MM.1S (cell line): ENCODE measurements around the gene ACTRT3.
"Not testable (repeated sequence)": the region's sequence is repeated elsewhere in the genome, so short reads cannot be mapped to it uniquely, and the experiment has no call there.

ENCODE experiments used
- DNase-seq: peaks from one replicate; pipeline ENCODE4 v3.0.0-alpha.2; 2015
- H2AFZ ChIP-seq: fragments of 300-600 bp; sonication (generic); 2 replicates; pipeline ENCODE4 v1.6.0; 2016; ENCODE audit warnings: antibody characterized with exemption, low read length
- H3F3A ChIP-seq: fragments of 300-600 bp; sonication (generic); 2 replicates; pipeline ENCODE4 v1.6.1; 2016; ENCODE audit warnings: mild to moderate bottlenecking, antibody characterized with exemption, low read length, moderate library complexity, mixed read lengths; ENCODE audit not compliant: insufficient read depth
- H3K27ac ChIP-seq: fragments of 300-600 bp; sonication (generic); 2 replicates; pipeline ENCODE4 v1.5.1; 2016; ENCODE audit warnings: mild to moderate bottlenecking, low read length
- H3K27me3 ChIP-seq: fragments of 300-600 bp; sonication (generic); replicated peaks from 2 replicates; pipeline ENCODE4 v1.6.0; 2016; ENCODE audit warnings: low read length; ENCODE audit not compliant: insufficient read depth
- H3K36me3 ChIP-seq: fragments of 300-600 bp; sonication (generic); replicated peaks from 2 replicates; pipeline ENCODE4 v1.6.1; 2016; ENCODE audit warnings: mild to moderate bottlenecking, low read length, mixed read lengths; ENCODE audit not compliant: insufficient read depth
- H3K4me1 ChIP-seq: fragments of 300-600 bp; sonication (generic); 2 replicates; pipeline ENCODE4 v1.6.1; 2016; ENCODE audit warnings: low read length, mixed read lengths
- H3K4me2 ChIP-seq: fragments of 300-600 bp; sonication (generic); 2 replicates; pipeline ENCODE4 v1.6.0; 2016; ENCODE audit warnings: low read depth, low read length
- H3K4me3 ChIP-seq: fragments of 300-600 bp; sonication (generic); 2 replicates; pipeline ENCODE4 v1.5.1; 2016; ENCODE audit warnings: low read length, mixed read lengths
- H3K79me2 ChIP-seq: fragments of 300-600 bp; sonication (generic); 2 replicates; pipeline ENCODE4 v1.6.1; 2016; ENCODE audit warnings: mixed run types, low read length, mixed read lengths
- H3K9ac ChIP-seq: fragments of 300-600 bp; sonication (generic); 2 replicates; pipeline ENCODE4 v1.6.1; 2016; ENCODE audit warnings: low read length, mixed read lengths
- H3K9me2 ChIP-seq: fragments of 300-600 bp; sonication (generic); replicated peaks from 2 replicates; pipeline ENCODE4 v1.6.1; 2016; ENCODE audit warnings: mild to moderate bottlenecking, low read length, mixed read lengths; ENCODE audit not compliant: insufficient read depth
- H3K9me3 ChIP-seq: fragments of 300-600 bp; sonication (generic); replicated peaks from 2 replicates; pipeline ENCODE4 v1.6.1; 2016; ENCODE audit warnings: mild to moderate bottlenecking, low read length, mixed read lengths; ENCODE audit not compliant: insufficient read depth
- H4K20me1 ChIP-seq: fragments of 300-600 bp; sonication (generic); 2 replicates; pipeline ENCODE4 v1.6.1; 2016; ENCODE audit warnings: mild to moderate bottlenecking, low read length, moderate library complexity, mixed read lengths; ENCODE audit not compliant: insufficient read depth
- CTCF ChIP-seq: fragments of 300-600 bp; sonication (generic); IDR thresholded peaks from 2 replicates; pipeline ENCODE4 v1.5.1; 2016; ENCODE audit warnings: antibody characterized with exemption, low read length, mixed read lengths
- EZH2 ChIP-seq: fragments of 300-600 bp; sonication (generic); optimal IDR thresholded peaks from 2 replicates; pipeline ENCODE3; 2017; ENCODE audit warnings: low read depth, mild to moderate bottlenecking, antibody characterized with exemption, low read length, mixed read lengths
- EZH2phosphoT487 ChIP-seq: fragments of 300-600 bp; sonication (generic); IDR thresholded peaks from 2 replicates; pipeline ENCODE4 v1.6.1; 2018; ENCODE audit warnings: antibody characterized with exemption, low read length

ACTRT3 gene

GRCh38 chr3:169744366-169745054 lies 24.9 kb downstream of the ACTRT3 start:
- H3K4me1 ChIP-seq: peaks cover 14% of the 10 kb centered on the region
- H3K4me3 ChIP-seq: no peak overlapping the region
- no peak overlapping the region for H3K27ac ChIP-seq
- TF ChIP-seq EZH2 (no peak), EZH2phosphoT487 (no peak), CTCF (peak; percentile 53)
- H3F3A ChIP-seq: peaks cover 9% of the 10 kb centered on the region; the same call in 1 of the 2 replicates
- no peak overlapping the region for H3K4me2 ChIP-seq
- H2AFZ ChIP-seq: no peak overlapping the region
- H3K79me2 ChIP-seq: no peaks in the 10 kb centered on the region
- H3K9me2 ChIP-seq: no peaks in the 10 kb centered on the region
- no peaks in the 10 kb centered on the region for H4K20me1 ChIP-seq
- H3K9me3 ChIP-seq: no peaks in the 10 kb centered on the region
- no peaks in the 10 kb centered on the region for H3K27me3 ChIP-seq
- H3K36me3 ChIP-seq: no peaks in the 10 kb centered on the region
- DNase-seq: no peak
- no peak overlapping the region for H3K9ac ChIP-seq

GRCh38 chr3:169739067-169739466 lies 30.3 kb downstream of the ACTRT3 start:
- H3K27ac ChIP-seq: no peak overlapping the region
- H3K9me2 ChIP-seq: no peaks in the 10 kb centered on the region

GRCh38 chr3:169731857-169732256 lies 37.5 kb downstream of the ACTRT3 start:
- not testable (repeated sequence) for H3K4me2 ChIP-seq, DNase-seq, H3K36me3 ChIP-seq, H3K4me3 ChIP-seq, H3K4me1 ChIP-seq, H4K20me1 ChIP-seq, H3K27me3 ChIP-seq, H3K9ac ChIP-seq, H3K79me2 ChIP-seq, H3K9me3 ChIP-seq, H2AFZ ChIP-seq, H3K27ac ChIP-seq, H3F3A ChIP-seq, H3K9me2 ChIP-seq

More at GRCh38 chr3:169739067-169739466, 30.3 kb downstream of the ACTRT3 start:
- no peaks in the 10 kb centered on the region for H3F3A ChIP-seq
- H3K36me3 ChIP-seq: no peaks in the 10 kb centered on the region
- H3K4me3 ChIP-seq: no peak overlapping the region
- no peak for DNase-seq
- H3K4me1 ChIP-seq: no peaks in the 10 kb centered on the region
- no peaks in the 10 kb centered on the region for H3K79me2 ChIP-seq
- no peak for TF ChIP-seq EZH2phosphoT487
- TF ChIP-seq EZH2: no peak
- no peak for TF ChIP-seq CTCF
- H3K9ac ChIP-seq: no peak overlapping the region
- no peaks in the 10 kb centered on the region for H3K9me3 ChIP-seq
- H3K4me2 ChIP-seq: no peak overlapping the region
- no peaks in the 10 kb centered on the region for H3K27me3 ChIP-seq
- H2AFZ ChIP-seq: no peak overlapping the region
- no peaks in the 10 kb centered on the region for H4K20me1 ChIP-seq

- H3K9me2 ChIP-seq: no peaks in the 10 kb centered on the region
Measured at GRCh38 chr3:169722724-169723123, 46.6 kb downstream of the ACTRT3 start.

GRCh38 chr3:169718415-169718814 lies 50.9 kb downstream of the ACTRT3 start:
- H3F3A ChIP-seq, H2AFZ ChIP-seq, H3K4me3 ChIP-seq, H3K4me1 ChIP-seq, H3K9ac ChIP-seq, H3K79me2 ChIP-seq, H3K4me2 ChIP-seq, H3K27ac ChIP-seq, DNase-seq, H3K36me3 ChIP-seq, H4K20me1 ChIP-seq, H3K9me3 ChIP-seq, H3K27me3 ChIP-seq, H3K9me2 ChIP-seq: not testable (repeated sequence)

More at GRCh38 chr3:169722724-169723123, 46.6 kb downstream of the ACTRT3 start:
- Histone ChIP-seq H3K27me3 (no peaks in the 10 kb centered on the region), H3F3A (no peaks in the 10 kb centered on the region), H3K36me3 (no peaks in the 10 kb centered on the region), H3K9ac (no peak overlapping the region), H3K4me1 (no peaks in the 10 kb centered on the region), H2AFZ (no peak overlapping the region), H3K4me3 (no peak overlapping the region), H4K20me1 (no peaks in the 10 kb centered on the region), H3K9me3 (no peaks in the 10 kb centered on the region), H3K4me2 (no peak overlapping the region), H3K27ac (no peak overlapping the region), H3K79me2 (no peaks in the 10 kb centered on the region)
- TF ChIP-seq EZH2phosphoT487: no peak
- TF ChIP-seq CTCF: no peak
- no peak for TF ChIP-seq EZH2
- DNase-seq: no peak
